Progenitor cell of endocrine pancreas (in vitro differentiated cells): Measurements from ENCODE around the gene SELENOT. TPM values are rescaled to one million over a fixed set of nuclear protein-coding genes. Genes with fewer than 3 reads are reported as not detected.

Source experiments
- DNase-seq: peaks from one replicate; pipeline ENCODE4 v3.0.0; 2021; ENCODE audit warnings: low spot score; ENCODE audit not compliant: unreplicated experiment
- H3K27ac Mint-ChIP-seq: 2 replicates; pipeline ENCODE4 v1.8.0; 2021; ENCODE audit warnings: mild to moderate bottlenecking, moderate library complexity, mixed read lengths
- H3K27me3 Mint-ChIP-seq: 2 replicates; pipeline ENCODE4 v1.8.0; 2021; ENCODE audit warnings: mixed read lengths
- H3K36me3 Mint-ChIP-seq: 2 replicates; pipeline ENCODE4 v1.8.0; 2022; ENCODE audit warnings: mixed read lengths; ENCODE audit not compliant: insufficient read depth
- H3K4me1 Mint-ChIP-seq: 2 replicates; pipeline ENCODE4 v1.8.0; 2021; ENCODE audit warnings: low read depth, mixed read lengths
- H3K4me3 Mint-ChIP-seq: 2 replicates; pipeline ENCODE4 v1.8.0; 2021; ENCODE audit warnings: low read depth, mild to moderate bottlenecking, moderate library complexity, mixed read lengths
- H3K9me3 Mint-ChIP-seq: 2 replicates; pipeline ENCODE4 v1.8.0; 2021; ENCODE audit warnings: low read depth, mixed read lengths
- CTCF ChIP-seq: fragments of 200-600 bp; sonication (generic); IDR thresholded peaks from one replicate; pipeline ENCODE4 v1.5.0; 2021; ENCODE audit warnings: antibody characterized with exemption, mild to moderate bottlenecking; ENCODE audit not compliant: unreplicated experiment
- total RNA-seq: library from RNA; stranded (reverse); gene quantifications from 2 replicates; pipeline ENCODE4 v1.2.1, GENCODE V29; 2021

The SELENOT gene
- total RNA-seq, 1 donor from 2014 or later, result 68.1 TPM

- Mint-ChIP-seq H3K4me1 (peaks cover 11% of the 10 kb centered on the region), H3K27ac (no peak overlapping the region), H3K9me3 (peaks cover 11% of the 10 kb centered on the region), H3K36me3 (peaks cover 20% of the 10 kb centered on the region), H3K27me3 (no peaks in the 10 kb centered on the region), H3K4me3 (no peak overlapping the region)
- TF ChIP-seq CTCF, result no peak
- DNase-seq, result no peak
Observed at GRCh38 chr3:150610785-150611184, 7.7 kb downstream of the SELENOT start.

GRCh38 chr3:150611666-150612065, 8.5 kb downstream of the SELENOT start:
- TF ChIP-seq CTCF, result no peak
- DNase-seq, result no peak
- Mint-ChIP-seq H3K27ac (no peak overlapping the region), H3K36me3 (peaks cover 22% of the 10 kb centered on the region), H3K4me3 (no peak overlapping the region), H3K4me1 (peaks cover 10% of the 10 kb centered on the region), H3K9me3 (peaks cover 11% of the 10 kb centered on the region), H3K27me3 (no peaks in the 10 kb centered on the region)

GRCh38 chr3:150612494-150612893, 9.4 kb downstream of the SELENOT start:
- no peak for TF ChIP-seq CTCF
- Mint-ChIP-seq H3K4me3 (no peak overlapping the region), H3K4me1 (peaks cover 5% of the 10 kb centered on the region), H3K27ac (no peak overlapping the region), H3K9me3 (peaks cover 11% of the 10 kb centered on the region), H3K27me3 (no peaks in the 10 kb centered on the region), H3K36me3 (peaks cover 24% of the 10 kb centered on the region)
- no peak for DNase-seq

- no peak for TF ChIP-seq CTCF
- H3K4me3 Mint-ChIP-seq, result no peak overlapping the region
- H3K4me1 Mint-ChIP-seq, result no peaks in the 10 kb centered on the region
- H3K9me3 Mint-ChIP-seq, result peaks cover 13% of the 10 kb centered on the region
- H3K27ac Mint-ChIP-seq, result peak overlapping the region; percentile 43
- peaks cover 24% of the 10 kb centered on the region for H3K36me3 Mint-ChIP-seq
- no peak for DNase-seq
- H3K27me3 Mint-ChIP-seq, result no peaks in the 10 kb centered on the region
Observed at GRCh38 chr3:150613034-150613433, 9.9 kb downstream of the SELENOT start.

- H3K4me1 Mint-ChIP-seq, result no peaks in the 10 kb centered on the region
- no peak for DNase-seq
- no peak overlapping the region for H3K27ac Mint-ChIP-seq
- H3K4me3 Mint-ChIP-seq, result no peak overlapping the region
- H3K9me3 Mint-ChIP-seq, result peaks cover 15% of the 10 kb centered on the region
- TF ChIP-seq CTCF, result no peak
- H3K36me3 Mint-ChIP-seq, result peaks cover 29% of the 10 kb centered on the region
- no peaks in the 10 kb centered on the region for H3K27me3 Mint-ChIP-seq
Observed at GRCh38 chr3:150613709-150614480, 10.8 kb downstream of the SELENOT start.
